GM18873 (cell line): ENCODE measurements around the gene MAMDC4.

Experiments
- ATAC-seq: cut with Tn5 transposase; IDR thresholded peaks from one replicate; pipeline ENCODE4 v1.9.1; 2021; ENCODE audit warnings: mild to moderate bottlenecking, moderate library complexity, moderate number of reproducible peaks; ENCODE audit not compliant: unreplicated experiment, low FRiP score

The MAMDC4 gene

DNA sequence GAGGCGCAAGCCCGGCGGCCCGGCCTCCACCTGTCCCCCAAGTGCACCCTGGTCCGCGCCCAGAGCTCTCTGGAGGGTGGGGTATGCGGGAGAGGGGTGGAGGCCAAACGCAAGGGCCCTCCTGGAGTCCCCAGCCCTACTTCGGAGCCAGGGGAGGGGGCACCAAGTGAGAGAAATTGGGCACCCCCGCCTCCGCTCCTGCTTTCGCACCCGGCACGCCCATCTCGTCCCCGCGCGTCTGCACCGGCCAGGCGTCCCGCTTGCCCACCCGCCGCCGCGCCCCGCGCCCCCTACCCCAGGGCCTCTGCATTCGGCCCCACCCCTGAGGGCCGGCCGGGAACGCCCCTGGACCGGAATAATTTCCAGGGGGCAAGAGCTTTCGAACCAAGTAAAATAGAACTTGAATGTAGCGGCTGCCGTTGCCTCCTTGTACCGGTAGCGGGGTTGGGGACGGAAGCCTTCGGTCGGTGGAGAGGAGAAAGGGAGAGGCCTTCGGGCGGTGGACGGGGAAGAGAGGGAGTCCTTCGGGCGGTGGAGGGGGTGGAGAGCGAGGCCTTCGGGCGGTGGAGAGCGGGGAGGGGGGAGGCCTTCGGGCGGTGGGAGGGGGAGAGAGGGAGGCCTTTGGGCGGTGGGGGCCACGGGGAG lies 3.6 kb upstream of the MAMDC4 start:
- no peak for ATAC-seq

DNA sequence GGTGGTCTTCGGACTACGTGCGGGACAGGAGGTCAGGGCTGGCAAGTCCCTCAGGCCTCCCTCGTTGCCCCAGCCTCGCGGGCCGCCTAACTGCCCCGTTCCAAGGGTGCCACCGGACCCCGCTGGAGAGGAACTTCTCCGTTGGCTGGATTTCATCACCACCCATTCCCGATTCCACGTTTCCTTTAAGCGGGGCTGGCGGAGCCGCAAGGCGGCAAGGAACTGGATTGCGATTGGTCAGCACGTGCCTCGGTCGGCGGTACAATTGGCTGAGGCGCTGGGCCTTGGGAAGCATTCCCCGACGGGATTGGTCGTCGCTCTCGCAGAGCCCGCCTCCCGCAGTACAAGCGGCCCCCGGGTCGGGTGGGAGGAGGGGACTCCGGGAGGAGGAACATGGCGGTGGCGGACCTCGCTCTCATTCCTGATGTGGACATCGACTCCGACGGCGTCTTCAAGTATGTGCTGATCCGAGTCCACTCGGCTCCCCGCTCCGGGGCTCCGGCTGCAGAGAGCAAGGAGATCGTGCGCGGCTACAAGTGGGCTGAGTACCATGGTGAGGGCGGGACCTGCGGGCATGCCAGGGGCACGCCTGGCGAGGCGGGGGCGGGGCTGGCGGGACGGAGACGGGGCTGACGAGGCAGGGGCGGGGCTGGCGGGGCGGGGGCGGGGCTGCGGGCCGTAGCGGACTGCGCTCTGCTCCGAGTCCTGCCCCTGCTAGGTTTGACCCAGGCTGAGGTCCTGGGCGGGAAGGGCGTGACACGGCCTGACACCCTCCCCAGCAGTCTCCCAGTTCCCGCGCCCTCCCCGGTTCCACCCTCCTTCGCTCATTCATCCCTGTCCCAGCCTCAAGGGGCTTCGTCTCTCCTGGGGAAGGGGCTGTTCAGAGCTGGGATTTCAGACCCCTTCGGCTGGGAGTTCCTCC lies 2.8 kb upstream of the MAMDC4 start, which contains the start of gene PHPT1:
PHPT1 (plus strand) TSS at position 372 of the 922 bp plus-strand sequence; CDS start at position 394, 22 bp downstream.
- peak; percentile 77 for ATAC-seq

DNA sequence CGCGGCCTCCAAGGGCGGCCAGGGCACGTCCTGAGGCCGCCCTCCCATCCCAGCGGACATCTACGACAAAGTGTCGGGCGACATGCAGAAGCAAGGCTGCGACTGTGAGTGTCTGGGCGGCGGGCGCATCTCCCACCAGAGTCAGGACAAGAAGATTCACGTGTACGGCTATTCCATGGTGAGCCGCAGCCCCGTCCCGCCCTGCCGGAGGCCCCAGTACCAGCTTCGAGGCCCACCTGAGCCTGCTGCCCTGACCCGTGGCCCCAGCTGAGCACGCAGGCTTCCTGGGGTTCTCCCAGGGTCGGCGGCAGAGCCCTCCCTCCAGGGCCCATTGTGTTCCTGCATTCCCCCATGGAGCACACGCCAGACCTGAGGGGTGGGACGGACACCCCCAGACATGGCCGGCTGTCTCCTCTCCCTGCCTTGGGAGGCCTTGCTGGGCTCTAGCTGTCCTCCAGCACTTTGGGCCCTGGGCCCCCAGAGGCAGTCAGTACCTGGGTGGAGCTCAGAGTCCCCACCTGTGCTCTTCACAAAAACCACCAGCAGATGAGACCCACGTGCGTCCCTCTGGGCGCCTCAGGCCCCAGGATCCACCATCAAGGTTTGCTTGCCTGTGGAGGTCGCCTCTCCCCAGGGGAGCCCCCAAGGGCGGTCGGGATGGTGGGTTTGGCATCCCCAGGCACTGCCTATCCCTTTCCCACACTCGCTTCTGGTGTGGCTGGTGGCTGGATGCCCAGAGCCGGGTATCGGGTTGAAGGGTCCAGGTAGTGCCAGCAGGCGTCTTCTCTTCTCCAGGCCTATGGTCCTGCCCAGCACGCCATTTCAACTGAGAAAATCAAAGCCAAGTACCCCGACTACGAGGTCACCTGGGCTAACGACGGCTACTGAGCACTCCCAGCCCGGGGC lies 1.9 kb upstream of the MAMDC4 start:
- ATAC-seq, result no peak

DNA sequence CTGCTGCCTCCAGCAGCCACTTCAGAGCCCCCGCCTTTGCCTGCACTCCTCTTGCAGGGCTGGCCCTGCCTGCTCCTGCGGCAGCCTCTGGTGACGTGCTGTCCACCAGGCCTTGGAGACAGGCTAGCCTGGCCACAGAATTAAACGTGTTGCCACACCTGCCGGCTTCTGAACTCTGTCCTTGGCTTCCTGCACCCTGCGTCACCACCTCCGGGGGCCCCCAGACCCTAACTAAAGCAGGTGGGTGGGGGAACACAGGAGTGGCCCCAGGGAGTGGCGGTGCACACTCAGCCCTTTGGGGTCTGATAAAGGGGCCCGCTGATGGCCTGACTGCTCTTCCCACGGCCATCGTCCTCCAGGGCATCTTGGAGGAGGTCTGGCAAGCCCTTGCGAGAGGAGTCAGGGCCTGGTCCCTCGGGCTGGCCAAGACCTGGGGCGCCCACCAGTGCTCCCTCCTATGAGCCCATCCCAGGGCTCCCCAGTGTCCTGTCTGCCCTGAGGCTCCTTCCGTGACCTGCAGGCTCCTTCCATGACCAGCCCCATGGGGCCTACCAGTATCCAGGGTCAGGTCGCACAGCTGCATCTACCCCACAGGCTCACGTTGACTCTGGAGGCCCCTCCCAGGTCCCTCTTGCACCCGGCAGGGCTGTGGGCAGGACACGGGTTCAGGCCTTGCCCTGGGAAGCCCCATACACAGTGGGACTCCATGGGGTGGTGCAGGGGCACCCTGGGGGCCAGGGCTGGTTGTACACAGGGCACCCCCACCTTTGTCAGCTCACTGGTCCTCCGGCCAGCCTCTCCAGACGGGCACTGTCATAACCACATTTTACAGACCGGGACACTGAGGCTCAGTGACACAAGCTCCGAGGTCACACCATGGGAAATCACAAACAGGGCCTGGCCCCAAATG lies 1.0 kb upstream of the MAMDC4 start:
- ATAC-seq, result no peak

DNA sequence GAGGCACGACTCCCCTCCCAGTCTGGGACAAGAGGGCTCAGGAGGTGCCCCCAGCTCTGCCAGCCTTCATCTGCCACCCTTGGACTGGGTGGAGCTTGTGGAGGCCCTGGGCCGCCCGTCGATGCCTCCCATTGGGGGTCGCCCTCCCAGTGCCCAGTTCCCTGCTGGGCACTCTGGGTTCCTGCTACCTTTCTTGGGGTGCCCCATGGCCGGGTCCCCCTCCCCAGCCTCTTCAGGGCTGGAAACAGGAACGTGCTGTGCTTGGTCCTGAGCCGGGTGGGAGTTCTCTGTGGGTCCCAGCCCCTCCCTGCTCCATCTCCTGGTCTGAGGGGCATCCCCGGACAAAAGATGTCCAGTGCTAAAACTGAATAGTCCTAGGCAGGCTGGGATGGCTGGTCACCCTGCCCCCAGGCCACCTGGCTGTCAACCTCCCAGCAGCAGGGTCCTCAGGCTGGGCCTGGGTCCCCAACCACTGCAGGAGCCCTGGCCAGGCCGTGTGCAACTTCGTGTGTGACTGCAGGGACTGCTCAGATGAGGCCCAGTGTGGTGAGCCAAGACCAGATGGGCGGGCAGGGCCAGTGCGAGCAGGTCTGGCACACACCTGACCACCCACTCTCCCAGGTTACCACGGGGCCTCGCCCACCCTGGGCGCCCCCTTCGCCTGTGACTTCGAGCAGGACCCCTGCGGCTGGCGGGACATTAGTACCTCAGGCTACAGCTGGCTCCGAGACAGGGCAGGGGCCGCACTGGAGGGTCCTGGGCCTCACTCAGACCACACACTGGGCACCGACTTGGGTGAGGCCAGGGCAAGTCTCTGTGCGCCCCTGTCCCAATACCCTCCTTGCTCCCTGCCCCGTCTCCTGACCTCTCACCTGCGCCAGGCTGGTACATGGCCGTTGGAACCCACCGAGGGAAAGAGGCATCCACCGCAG lies 784 bp downstream of the MAMDC4 start:
- no peak for ATAC-seq

DNA sequence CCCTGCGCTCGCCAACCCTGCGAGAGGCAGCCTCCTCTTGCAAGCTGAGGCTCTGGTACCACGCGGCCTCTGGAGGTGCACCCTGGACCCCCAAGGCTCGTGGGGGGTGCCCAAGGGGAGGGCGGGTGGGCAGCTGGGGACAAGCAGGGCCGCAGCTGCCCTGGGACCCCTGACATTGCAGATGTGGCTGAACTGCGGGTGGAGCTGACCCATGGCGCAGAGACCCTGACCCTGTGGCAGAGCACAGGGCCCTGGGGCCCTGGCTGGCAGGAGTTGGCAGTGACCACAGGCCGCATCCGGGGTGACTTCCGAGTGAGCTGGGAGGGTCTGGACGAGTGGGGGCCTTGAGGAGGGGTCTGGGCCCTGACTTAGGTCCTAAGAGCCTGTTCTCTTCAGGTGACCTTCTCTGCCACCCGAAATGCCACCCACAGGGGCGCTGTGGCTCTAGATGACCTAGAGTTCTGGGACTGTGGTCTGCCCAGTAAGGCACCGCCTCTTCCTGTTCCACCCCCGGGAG lies 1.5 kb downstream of the MAMDC4 start:
- no peak for ATAC-seq

DNA sequence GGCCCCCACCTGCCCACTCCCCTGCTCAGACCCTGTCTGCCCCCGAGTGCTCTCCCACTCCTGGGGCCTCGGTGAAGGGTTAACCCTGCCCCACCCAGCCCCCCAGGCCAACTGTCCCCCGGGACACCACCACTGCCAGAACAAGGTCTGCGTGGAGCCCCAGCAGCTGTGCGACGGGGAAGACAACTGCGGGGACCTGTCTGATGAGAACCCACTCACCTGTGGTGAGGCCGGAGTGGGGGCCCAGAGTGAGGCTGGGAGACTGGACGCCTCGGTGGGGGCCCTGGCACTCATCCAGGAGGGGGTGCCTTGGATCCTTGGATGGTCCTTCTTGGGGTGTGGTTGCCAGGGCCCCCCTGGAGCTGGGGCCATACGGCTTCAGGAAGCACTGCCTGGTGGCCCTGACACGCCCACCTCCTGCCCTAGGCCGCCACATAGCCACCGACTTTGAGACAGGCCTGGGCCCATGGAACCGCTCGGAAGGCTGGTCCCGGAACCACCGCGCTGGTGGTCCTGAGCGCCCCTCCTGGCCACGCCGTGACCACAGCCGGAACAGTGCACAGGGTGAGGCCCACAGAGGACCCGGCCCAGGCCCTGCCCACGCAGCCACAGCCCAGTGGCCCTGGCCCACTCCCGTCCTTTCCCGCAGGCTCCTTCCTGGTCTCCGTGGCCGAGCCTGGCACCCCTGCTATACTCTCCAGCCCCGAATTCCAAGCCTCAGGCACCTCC lies 2.1 kb downstream of the MAMDC4 start:
- ATAC-seq, result no peak

DNA sequence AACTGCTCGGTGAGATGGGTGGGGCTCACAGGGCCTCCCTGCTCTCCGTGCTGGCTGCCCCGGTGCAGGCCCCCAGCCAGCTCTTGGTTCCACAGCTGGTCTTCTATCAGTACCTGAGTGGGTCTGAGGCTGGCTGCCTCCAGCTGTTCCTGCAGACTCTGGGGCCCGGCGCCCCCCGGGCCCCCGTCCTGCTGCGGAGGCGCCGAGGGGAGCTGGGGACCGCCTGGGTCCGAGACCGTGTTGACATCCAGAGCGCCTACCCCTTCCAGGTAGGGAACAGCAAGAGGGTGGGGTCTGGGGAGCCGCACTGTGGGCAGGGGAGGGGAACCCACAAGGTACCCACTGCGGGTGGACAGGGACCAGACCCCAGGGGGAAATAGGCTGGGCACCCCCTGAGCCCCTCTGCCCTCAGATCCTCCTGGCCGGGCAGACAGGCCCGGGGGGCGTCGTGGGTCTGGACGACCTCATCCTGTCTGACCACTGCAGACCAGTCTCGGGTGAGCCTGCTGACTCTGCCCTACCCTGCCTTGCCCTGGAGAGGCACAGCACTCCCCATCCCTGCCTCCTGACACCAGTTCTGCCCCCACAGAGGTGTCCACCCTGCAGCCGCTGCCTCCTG lies 2.8 kb downstream of the MAMDC4 start:
- ATAC-seq, result no peak

DNA sequence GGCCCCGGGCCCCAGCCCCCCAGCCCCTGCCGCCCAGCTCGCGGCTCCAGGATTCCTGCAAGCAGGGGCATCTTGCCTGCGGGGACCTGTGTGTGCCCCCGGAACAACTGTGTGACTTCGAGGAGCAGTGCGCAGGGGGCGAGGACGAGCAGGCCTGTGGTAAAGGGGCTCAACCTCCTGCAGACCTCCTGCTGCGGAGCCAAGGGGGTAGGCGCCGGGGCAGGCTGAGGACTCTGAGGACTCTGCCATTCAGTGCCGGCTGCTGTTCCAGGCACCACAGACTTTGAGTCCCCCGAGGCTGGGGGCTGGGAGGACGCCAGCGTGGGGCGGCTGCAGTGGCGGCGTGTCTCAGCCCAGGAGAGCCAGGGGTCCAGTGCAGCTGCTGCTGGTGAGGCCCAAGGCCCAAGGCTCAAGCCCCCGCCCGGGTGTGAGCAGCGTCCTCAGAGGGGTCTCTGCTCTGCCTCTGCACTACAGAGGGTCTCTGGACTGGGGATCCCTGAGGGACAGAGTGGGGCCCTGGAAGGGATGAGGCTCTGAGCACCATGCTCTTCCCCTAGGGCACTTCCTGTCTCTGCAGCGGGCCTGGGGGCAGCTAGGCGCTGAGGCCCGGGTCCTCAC lies 3.4 kb downstream of the MAMDC4 start:
- no peak for ATAC-seq

DNA sequence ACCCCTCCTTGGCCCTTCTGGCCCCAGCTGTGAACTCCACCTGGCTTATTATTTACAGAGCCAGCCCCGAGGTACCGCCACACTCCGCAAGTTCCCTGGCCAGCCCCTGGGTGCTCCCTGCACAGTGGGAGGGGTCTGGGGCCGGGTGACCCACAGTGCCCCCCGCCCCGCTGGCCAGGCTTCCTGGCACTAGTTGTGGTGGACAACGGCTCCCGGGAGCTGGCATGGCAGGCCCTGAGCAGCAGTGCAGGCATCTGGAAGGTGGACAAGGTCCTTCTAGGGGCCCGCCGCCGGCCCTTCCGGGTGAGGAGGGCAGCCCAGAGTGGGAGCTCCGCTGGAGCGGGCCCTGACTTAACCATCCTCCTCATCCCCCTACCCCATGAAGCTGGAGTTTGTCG lies 3.9 kb downstream of the MAMDC4 start:
- ATAC-seq, result no peak

DNA sequence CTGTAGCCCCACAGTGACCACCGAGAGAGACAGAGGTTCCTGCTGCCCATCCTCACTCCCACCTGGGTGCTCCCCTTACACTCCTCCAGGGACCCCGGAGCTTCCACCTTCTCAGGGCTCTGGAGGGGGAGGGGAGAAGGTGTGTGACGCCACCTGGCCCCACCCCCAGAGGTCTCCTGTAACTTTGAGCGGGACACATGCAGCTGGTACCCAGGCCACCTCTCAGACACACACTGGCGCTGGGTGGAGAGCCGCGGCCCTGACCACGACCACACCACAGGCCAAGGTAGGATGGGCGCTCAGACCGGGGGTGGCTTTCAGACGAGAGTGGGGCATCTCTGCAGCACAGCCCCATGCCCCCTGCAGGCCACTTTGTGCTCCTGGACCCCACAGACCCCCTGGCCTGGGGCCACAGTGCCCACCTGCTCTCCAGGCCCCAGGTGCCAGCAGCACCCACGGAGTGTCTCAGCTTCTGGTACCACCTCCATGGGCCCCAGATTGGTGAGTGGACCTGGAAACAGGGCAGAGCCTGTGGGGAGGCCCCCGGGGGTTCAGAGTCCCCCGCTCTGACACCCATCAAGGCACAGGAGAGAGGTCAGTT lies 4.5 kb downstream of the MAMDC4 start:
- ATAC-seq, result no peak

DNA sequence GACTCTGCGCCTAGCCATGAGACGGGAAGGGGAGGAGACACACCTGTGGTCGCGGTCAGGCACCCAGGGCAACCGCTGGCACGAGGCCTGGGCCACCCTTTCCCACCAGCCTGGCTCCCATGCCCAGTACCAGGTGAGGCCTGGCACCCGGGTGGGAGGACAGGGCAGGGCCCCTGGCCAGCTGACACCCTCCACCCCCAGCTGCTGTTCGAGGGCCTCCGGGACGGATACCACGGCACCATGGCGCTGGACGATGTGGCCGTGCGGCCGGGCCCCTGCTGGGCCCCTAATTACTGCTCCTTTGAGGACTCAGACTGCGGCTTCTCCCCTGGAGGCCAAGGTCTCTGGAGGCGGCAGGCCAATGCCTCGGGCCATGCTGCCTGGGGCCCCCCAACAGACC lies 5.0 kb downstream of the MAMDC4 start:
- ATAC-seq, result no peak

DNA sequence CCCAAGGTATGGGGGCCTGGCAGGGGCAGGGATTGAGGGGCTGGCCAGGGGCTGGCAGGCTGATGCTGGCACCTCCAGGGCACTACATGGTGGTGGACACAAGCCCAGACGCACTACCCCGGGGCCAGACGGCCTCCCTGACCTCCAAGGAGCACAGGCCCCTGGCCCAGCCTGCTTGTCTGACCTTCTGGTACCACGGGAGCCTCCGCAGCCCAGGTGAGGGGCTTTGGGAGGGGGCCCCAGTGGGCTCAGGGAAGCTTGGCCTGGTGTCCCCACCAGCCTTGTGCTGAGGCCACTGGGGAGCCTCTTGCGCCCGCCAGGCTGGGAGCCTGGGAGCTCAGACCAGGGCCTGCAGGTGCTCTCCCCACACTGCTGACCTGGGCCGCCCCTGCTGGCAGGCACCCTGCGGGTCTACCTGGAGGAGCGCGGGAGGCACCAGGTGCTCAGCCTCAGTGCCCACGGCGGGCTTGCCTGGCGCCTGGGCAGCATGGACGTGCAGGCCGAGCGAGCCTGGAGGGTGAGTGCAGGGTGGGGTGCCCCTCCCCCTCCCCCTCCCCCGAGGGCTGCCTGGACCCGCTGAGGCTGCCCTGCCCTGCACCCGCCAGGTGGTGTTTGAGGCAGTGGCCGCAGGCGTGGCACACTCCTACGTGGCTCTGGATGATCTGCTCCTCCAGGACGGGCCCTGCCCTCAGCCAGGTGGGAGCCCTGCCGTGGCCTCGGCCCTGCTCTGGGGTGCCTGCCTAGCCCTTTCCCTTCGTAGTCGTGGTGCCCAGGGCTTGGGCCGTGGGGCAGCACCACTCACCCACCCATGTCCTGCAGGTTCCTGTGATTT lies 5.7 kb downstream of the MAMDC4 start:
- ATAC-seq, result no peak

DNA sequence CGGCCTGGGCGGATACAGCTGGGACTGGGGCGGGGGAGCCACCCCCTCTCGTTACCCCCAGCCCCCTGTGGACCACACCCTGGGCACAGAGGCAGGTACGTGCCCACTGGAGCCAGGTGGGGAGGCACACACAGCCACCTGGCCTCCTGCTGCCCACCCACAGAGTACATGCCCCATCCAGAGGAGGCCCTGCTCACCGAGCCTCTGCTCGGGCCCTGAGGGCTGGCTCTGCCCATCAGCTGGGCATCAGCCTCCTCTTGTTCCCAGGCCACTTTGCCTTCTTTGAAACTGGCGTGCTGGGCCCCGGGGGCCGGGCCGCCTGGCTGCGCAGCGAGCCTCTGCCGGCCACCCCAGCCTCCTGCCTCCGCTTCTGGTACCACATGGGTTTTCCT lies 6.3 kb downstream of the MAMDC4 start:
- ATAC-seq, result no peak

DNA sequence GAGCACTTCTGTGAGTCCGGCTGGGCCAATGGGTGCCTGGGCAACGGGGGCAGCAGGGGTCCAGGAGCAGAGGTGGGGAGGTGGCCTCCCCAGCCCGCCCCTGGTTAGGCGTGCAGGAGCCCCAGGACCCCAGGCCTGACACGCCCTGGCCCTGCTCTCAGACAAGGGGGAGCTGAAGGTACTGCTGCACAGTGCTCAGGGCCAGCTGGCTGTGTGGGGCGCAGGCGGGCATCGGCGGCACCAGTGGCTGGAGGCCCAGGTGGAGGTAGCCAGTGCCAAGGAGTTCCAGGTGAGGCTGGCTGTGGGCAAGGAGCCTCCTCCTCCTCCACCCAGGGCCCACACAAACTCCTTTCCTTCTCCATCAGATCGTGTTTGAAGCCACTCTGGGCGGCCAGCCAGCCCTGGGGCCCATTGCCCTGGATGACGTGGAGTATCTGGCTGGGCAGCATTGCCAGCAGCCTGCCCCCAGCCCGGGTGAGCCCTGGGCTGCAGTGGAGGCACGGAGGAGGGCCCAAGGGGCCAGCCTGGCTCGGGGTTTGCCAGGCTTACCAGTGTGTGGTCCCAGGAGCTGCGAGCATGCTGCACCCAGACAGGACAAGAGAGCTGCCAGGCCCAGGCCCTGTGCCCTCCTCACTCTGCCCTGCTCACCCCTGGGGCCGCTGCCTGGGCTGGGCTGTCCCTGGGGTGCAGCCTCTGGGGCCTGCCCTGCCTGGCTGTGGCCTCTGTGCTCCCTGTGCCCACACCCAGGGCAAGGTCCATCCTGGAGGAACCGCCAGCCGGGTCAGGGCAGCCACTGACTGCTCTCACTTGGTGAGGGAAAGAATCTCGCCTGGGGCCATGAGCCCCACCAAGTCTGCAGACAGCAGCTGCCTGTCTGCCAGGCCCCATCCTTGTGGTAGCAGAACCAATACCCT lies 7.0 kb downstream of the MAMDC4 start:
- no peak for ATAC-seq
